Right renal cortex interstitium (tissue), 3 donors: ENCODE data around the gene RPL12. TPM values are rescaled to one million over a fixed set of nuclear protein-coding genes. Genes with fewer than 3 reads are reported as not detected.

Experiments
- DNase-seq, 3 donors: peaks; one replicate each; pipeline ENCODE4 v3.0.0-alpha.2; 2013; ENCODE audit warnings: low read depth in 3 of 3, low spot score in 2 of 3
- polyA plus RNA-seq, 3 donors: library from polyadenylated mRNA; unstranded; fragments of 120-200 nt; gene quantifications; one replicate each; pipeline ENCODE4 v1.2.1, GENCODE V29; 2013; ENCODE audit not compliant: insufficient read length in 3 of 3

The RPL12 gene
- polyA plus RNA-seq: 1,000 to 10,000 TPM; 1,538 to 1,567 (median 1,554) TPM

- peak; percentile 92 to 96 (median 95) for DNase-seq
These were observed at the start of gene RPL12, which contains the start of gene LRSAM1 for GRCh38 chr9:127450830-127451607. Gene RPL12 (minus strand): TSS chr9:127451406. CDS start chr9:127451317, 89 bp downstream. Gene LRSAM1 (plus strand): TSS chr9:127451510. CDS start chr9:127454528, 3,018 bp downstream.

- no peak for DNase-seq
These were observed 49.7 kb upstream of the RPL12 start for GRCh38 chr9:127500862-127501261.

GRCh38 chr9:127500399-127500798 lies 49.2 kb upstream of the RPL12 start:
- DNase-seq: no peak

GRCh38 chr9:127498298-127498697 lies 47.1 kb upstream of the RPL12 start:
- DNase-seq: no peak

DNA sequence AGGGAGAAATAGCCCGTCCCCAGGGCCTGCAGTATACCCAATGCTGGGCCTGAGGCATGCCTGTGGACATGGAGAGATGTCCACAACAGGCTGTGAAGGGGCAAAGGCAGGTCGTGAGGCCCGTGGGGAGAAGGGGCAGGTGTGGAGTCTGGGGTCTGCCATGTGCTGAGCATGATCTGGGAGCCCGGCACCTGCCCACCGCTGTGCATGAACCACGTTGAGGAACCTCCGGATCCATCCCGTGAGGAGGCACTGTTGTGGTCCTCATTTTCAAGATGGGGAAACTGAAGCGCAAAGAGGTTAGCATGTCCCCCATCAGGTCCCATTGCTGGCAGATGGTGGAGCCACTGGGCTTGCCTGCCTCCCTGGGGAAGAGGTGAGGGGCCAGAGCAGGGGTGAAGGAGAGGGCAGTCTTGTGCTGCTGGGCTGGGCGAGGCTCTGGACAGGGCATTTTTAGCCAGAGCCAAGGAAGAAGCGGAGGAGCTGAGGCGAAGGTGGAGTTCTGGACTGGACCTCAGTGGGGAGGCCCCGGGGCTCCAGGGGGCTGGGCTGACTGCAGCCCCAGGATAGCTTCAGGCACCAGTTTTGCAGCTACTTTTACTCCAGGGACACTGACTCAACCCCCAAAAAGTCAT lies 46.6 kb upstream of the RPL12 start:
- no peak for DNase-seq

DNA sequence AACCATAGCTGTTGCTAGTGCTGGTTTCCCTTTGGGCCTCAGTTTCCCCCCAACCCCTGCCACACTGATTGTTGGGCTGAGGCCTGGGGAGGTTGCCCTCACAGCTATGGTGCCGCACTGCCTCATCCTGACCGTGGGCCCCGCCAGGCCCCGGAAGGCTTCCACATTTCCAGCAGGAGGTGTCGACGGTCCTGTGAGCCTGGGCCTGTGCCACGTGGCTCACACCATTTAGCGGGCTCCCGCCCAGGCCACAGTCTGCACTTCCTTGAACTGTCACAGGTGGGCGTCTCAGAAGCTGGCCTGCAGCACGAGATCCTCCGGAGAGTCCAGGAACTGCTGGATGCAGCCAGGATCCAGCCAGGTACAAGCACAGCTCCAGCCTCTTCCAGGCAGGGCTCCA lies 45.8 kb upstream of the RPL12 start:
- DNase-seq: no peak

DNA sequence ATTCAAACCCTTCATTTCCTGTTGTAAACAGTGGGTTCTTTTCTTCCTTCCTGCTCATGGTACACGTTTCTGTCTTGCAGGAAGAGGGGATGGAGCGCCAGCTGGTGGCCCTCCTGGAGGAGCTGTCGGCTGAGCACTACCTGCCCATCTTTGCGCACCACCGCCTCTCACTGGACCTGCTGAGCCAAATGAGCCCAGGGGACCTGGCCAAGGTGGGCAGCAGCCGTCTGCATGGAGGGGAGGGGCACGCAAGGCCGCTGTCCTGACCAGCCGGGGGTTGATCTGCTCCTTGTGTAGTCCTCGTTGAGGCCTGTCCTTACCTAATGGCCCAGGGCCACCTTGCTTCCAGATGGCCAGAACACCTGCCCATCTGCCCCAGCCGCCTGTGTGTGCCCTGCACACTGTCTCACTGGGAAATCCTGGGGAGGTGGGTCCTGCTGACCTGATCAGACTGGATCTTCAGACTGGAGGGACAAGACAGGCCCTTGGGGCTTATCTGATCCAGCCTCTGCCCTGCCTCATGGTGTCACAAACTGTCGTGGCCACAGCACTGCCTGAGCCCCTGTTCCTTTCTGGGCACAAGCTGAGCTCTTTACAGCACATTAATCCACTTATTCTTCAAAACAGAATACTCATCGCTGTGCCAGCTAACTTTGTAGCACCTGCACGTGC lies 44.8 kb upstream of the RPL12 start:
- DNase-seq: no peak

DNA sequence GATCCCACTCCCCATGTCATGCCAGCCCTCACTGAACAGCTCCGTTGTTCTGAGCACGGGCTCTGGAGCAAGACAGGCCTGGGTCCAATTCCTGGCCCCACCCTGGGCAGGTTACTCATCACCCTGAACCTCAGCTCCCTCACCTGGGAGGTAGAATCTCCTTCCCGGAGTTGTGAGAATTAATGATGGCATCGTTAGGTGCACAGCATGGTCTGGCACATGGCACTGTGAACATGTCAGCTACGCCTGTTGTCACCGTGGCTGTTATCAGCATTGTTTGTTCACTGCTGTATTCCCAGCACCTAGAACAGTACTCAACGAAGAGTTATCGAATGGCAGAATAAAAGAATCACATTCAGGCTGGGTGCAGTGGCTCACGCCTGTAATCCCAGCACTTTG lies 43.1 kb upstream of the RPL12 start:
- DNase-seq: no peak

- no peak for DNase-seq
These were observed 42.5 kb upstream of the RPL12 start for GRCh38 chr9:127493592-127494303.

DNA sequence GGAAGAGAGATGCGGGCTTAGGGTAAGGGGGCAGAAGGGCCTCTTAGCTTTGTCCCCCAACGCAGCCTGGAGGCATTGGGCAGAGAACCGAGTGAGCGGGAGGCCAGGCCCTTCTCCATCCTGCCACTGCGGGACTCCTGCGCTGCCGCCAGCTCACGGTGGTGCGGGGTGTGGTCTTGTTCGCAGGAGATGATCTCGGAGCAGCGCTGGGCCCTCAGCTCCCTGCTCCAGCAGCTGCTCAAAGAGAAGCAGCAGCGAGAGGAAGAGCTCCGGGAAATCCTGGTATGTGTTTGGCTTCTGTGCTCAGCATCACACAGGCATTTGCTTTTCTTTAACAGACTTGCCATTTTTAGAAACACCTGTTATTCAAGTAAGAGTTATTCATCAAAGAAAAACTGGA lies 41.4 kb upstream of the RPL12 start:
- DNase-seq: no peak

DNA sequence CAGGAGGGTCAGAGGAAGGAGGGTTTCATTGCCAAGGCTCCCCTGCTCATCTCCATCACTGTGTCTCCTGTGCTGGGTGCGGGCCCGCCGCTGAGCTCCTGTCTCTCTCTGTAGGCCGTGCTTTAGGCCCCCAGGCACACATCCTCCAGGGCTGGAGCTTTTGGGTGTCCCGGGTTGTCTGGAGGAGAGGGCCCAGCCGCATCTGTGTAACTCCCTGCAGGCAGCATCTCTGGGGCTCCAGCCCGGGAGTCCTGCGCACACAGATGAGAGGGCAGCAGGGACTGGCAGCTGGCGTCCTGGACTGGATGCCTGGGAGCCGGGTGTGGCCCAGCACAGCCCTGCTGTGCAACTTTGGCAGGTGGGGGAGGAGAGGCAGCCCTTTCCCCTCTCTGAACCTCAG lies 40.3 kb upstream of the RPL12 start:
- no peak for DNase-seq

DNA sequence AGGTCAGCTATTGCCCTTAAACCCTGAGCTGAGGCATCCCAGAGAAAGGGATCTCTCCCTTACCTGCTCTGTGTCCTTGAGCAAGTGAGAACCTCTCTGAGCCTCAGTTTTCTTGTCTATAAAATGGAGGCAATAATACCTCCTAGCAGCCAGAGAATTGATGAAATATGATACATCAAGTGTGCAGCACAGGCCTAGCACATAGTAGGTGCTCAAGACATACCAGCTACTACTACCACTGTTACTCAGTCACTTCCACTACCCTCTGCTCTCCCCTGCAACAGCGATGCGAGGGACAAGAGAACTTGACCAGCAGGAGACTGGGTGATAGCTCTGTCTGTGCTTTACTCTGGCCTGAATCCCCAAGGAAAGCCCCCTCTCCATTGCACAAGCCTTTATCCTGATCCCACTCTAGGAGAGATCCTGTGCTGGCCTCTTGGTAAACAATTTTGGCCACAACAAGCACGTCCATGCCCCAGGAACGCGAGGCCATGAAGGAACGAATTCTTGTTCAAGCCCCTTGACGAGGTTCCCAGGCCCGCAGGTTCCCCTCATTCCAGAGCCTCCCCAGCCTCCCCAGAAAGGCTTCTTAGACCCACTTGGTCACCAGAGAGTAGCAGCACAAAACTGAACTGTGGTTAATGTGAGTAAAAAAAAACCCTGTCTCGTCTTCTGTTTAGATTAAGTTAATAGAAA lies 39.5 kb upstream of the RPL12 start:
- DNase-seq: no peak

- DNase-seq: peak in 1 of 3 donors; percentile 19
These were observed 38.4 kb upstream of the RPL12 start for GRCh38 chr9:127489471-127490115.

- DNase-seq: no peak
These were observed 37.7 kb upstream of the RPL12 start for GRCh38 chr9:127488946-127489345.

DNA sequence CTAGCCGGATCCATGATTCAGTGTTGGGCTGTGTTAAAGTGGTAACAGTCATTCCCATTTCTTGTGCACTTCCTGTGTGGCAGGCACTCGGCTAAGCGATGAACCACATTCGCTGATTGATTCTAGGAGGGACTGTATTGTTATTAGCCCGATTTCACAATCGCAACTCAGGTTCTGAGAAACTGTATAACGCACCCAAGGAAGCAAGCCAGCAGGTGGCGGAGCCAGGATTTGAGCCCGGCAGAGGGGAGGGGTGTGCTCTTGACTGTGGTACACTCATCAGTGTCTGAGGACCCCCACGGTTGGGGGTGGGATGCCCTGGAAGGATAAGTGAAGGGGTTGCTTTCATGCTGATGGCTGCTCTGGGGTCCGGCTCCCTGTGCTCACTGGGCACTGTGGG lies 34.8 kb upstream of the RPL12 start:
- DNase-seq: no peak

- DNase-seq: no peak
These were observed 31.5 kb upstream of the RPL12 start for GRCh38 chr9:127482662-127483061.

GRCh38 chr9:127479507-127480081 lies 28.4 kb upstream of the RPL12 start:
- DNase-seq: no peak

DNA sequence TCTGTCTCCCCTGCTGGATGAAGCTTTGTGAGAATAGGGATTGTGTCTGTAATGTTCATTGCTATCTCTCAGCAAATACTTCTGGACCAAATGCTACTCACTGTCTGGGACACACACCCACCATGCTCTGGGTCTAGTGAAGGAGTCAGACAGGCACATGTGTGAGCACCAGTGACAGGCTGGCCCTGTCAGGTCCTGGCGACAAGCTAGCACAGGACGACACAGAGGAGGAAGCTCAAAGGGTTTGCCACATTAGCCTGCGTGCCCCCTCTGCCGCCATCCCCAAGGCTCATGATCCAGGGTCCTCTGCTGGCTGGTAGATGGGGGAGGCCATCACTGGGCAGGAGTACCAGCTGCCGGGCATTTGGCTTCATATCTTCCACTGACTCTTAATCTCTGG lies 23.4 kb upstream of the RPL12 start:
- no peak for DNase-seq

DNA sequence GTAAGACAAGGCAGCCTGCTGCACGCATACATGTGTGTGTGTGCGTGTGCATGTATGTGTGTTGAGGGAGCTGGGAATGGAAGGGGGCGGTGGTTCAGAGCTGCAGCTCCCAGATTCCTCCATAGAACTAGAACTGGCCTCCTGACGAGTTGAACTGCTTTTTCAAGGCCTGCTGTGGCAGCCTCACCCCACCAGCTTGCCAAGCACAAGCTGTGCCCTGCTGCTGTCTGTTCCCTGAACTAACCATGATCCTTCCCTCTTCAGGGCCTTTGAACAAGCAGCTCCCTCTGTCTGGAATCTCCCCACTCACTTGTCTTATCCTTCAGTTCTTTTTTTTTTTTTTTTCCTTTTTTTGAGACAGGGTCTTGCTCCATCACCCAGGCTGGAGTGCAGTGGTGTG lies 22.7 kb upstream of the RPL12 start:
- no peak for DNase-seq

DNA sequence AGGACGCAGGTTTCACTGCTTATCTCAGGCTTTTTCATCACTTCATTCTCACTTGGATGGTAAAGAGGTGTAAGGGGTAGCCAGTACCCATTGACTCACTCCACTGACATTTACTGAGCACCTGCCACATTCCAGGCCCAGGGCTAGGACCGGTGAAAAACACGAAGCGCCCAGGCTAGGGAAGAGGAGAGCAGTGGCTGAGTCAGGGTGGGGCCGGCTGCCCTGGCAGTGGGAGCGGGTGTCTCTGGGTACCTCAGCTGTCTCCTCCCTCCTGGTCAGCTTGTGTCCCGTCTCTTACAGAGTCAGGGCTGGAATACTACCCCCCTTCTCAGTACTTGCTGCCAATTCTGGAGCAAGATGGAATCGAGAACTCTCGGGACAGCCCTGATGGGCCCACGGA lies 22.3 kb upstream of the RPL12 start:
- DNase-seq: no peak
